Hepatic stellate cell (primary cell): ENCODE measurements around the gene ZSCAN25.
A peak's percentile ranks its signal among the peaks of the same experiment; 100 is the strongest.
"Not testable (repeated sequence)": the region's sequence is repeated elsewhere in the genome, so short reads cannot be mapped to it uniquely, and the experiment has no call there.

ENCODE experiments used
- DNase-seq: peaks from one replicate; pipeline ENCODE4 v3.0.0; 2011; ENCODE audit warnings: low spot score

Gene ZSCAN25

GRCh38 chr7:99616359-99617191, at the start of gene ZSCAN25:
TSS of gene ZSCAN25 (plus strand) at chr7:99616946. CDS start at chr7:99619607, 2,661 bp downstream.
- peak; percentile 94 for DNase-seq

GRCh38 chr7:99568770-99569169, 48.0 kb upstream of the ZSCAN25 start:
- not testable (repeated sequence) for DNase-seq

GRCh38 chr7:99571768-99572167, 45.0 kb upstream of the ZSCAN25 start:
- no peak for DNase-seq

GRCh38 chr7:99573257-99573656, 43.5 kb upstream of the ZSCAN25 start:
- DNase-seq = no peak

- DNase-seq = no peak
These were observed 40.5 kb upstream of the ZSCAN25 start for GRCh38 chr7:99576251-99576650.

GRCh38 chr7:99579281-99579955, 37.3 kb upstream of the ZSCAN25 start:
- DNase-seq = no peak

GRCh38 chr7:99579956-99580777, 36.6 kb upstream of the ZSCAN25 start:
- DNase-seq = peak; percentile 35

- not testable (repeated sequence) for DNase-seq
These were observed 35.9 kb upstream of the ZSCAN25 start for GRCh38 chr7:99580778-99581332.

- DNase-seq = no peak
These were observed 27.9 kb upstream of the ZSCAN25 start for GRCh38 chr7:99588868-99589267.

- DNase-seq = no peak
These were observed 21.6 kb upstream of the ZSCAN25 start for GRCh38 chr7:99594948-99595745.

- no peak for DNase-seq
These were observed 20.3 kb upstream of the ZSCAN25 start for GRCh38 chr7:99596408-99596955.

- no peak for DNase-seq
These were observed 18.8 kb upstream of the ZSCAN25 start, which contains the start of gene TMEM225B for GRCh38 chr7:99597762-99598501. TSS of gene TMEM225B (plus strand) at chr7:99598267. CDS start at chr7:99604389, 6,122 bp downstream.

- DNase-seq = no peak
These were observed 16.9 kb upstream of the ZSCAN25 start for GRCh38 chr7:99599836-99600235.

- no peak for DNase-seq
These were observed 15.0 kb upstream of the ZSCAN25 start for GRCh38 chr7:99601656-99602310.

- DNase-seq = no peak
These were observed 11.2 kb upstream of the ZSCAN25 start for GRCh38 chr7:99605527-99605926.

- DNase-seq = no peak
These were observed 10.2 kb upstream of the ZSCAN25 start for GRCh38 chr7:99606531-99606930.

GRCh38 chr7:99607548-99607947, 9.2 kb upstream of the ZSCAN25 start:
- DNase-seq = no peak

- no peak for DNase-seq
These were observed 2.3 kb upstream of the ZSCAN25 start for GRCh38 chr7:99614495-99614894.

GRCh38 chr7:99615989-99616358, 772 bp upstream of the ZSCAN25 start:
- no peak for DNase-seq
